Panc1 (cell line): ENCODE data around the gene RBMS3. TPM values are rescaled to one million over a fixed set of nuclear protein-coding genes. Genes with fewer than 3 reads are reported as not detected.

Experiments
- ATAC-seq: fragments of 200-7000 bp; cut with Tn5 transposase; 2 replicates; pipeline ENCODE4 v1.9.1; 2020; ENCODE audit warnings: mild to moderate bottlenecking, moderate library complexity
- BruUV-seq: library from RNA; stranded (reverse); fragments of 400-500 nt; replicated peaks from 2 replicates; lab custom pipeline; 2021; lab: Mats Ljungman, UMichigan
- CTCF ChIA-PET: fragments of 300-600 bp; sonication (Branson Sonifier 250); formaldehyde crosslinking; loops from one replicate; lab custom pipeline; 2022; ENCODE audit warnings: antibody characterized with exemption; lab: Charles Lee
- POLR2A ChIA-PET: fragments of 300-600 bp; sonication (Branson Sonifier 250); formaldehyde crosslinking; loops from one replicate; lab custom pipeline; 2022; ENCODE audit warnings: antibody characterized with exemption; lab: Charles Lee
- DNase-seq: peaks from one replicate; pipeline ENCODE4 v3.0.0-alpha.2; 2010; ENCODE audit warnings: low read depth, low spot score
- H3K27ac ChIP-seq: 2 replicates; pipeline ENCODE4 v1.5.1; 2011; ENCODE audit warnings: mild to moderate bottlenecking, low read length, inconsistent platforms
- H3K27me3 ChIP-seq: fragments of 200-500 bp; sonication (Bioruptor generic); 2 replicates; pipeline ENCODE4 v1.6.0; 2014; ENCODE audit warnings: low read length, inconsistent platforms; ENCODE audit not compliant: control insufficient read depth, insufficient read depth
- H3K36me3 ChIP-seq: fragments of 200-500 bp; sonication (Bioruptor generic); 2 replicates; pipeline ENCODE4 v1.5.1; 2014; ENCODE audit warnings: inconsistent platforms, mild to moderate bottlenecking, low read length, moderate library complexity; ENCODE audit not compliant: control insufficient read depth, insufficient read depth
- H3K4me1 ChIP-seq: 2 replicates; pipeline ENCODE4 v1.5.1; 2011; ENCODE audit warnings: inconsistent platforms, mild to moderate bottlenecking, low read length, moderate library complexity; ENCODE audit not compliant: control insufficient read depth, insufficient read depth
- H3K4me3 ChIP-seq, 2 experiments: 2 replicates each; pipeline ENCODE4 v1.5.1; 2011 to 2012; ENCODE audit warnings: low read depth in 2 of 2, low read length in 2 of 2, mild to moderate bottlenecking in 2 of 2, inconsistent platforms in 1 of 2, moderate library complexity in 1 of 2
- H3K9me3 ChIP-seq: fragments of 200-500 bp; sonication (Bioruptor generic); 2 replicates; pipeline ENCODE4 v1.5.1; 2014; ENCODE audit warnings: low read depth, mild to moderate bottlenecking, inconsistent platforms, low read length, moderate library complexity; ENCODE audit not compliant: control insufficient read depth, insufficient read depth
- CTCF ChIP-seq: fragments of 450-650 bp; IDR thresholded peaks from 2 replicates; pipeline ENCODE4 v1.5.1; 2017; ENCODE audit warnings: mild to moderate bottlenecking
- POLR2AphosphoS5 ChIP-seq: IDR thresholded peaks from 2 replicates; pipeline ENCODE4 v1.6.1; 2012; ENCODE audit warnings: mild to moderate bottlenecking, low read depth, low read length, moderate library complexity
- REST ChIP-seq, 2 experiments: IDR thresholded peaks; 2 replicates each; pipeline ENCODE4 v1.6.1; 2011 to 2012; ENCODE audit warnings: low read depth in 2 of 2, control low read depth in 1 of 2, low read length in 1 of 2, mild to moderate bottlenecking in 1 of 2, moderate library complexity in 1 of 2; ENCODE audit not compliant: insufficient read depth in 1 of 2
- SIN3A ChIP-seq: IDR thresholded peaks from 2 replicates; pipeline ENCODE4 v1.6.1; 2012; ENCODE audit warnings: low read depth, mild to moderate bottlenecking, low read length, moderate library complexity, borderline replicate concordance; ENCODE audit not compliant: insufficient read depth
- TCF7L2 ChIP-seq: IDR thresholded peaks from 2 replicates; pipeline ENCODE4 v1.6.1; 2011; ENCODE audit warnings: mild to moderate bottlenecking, low read depth, low read length, inconsistent platforms
- in situ Hi-C: cut with HindIII; loops from 2 replicates; pipeline ENCODE4 v1.10.0; 2016; ENCODE audit warnings: low sequenced_read_pairs, low pct_unique_long_range_greater_than_20kb
- intact Hi-C: fragments of 100-400 bp; cut with micrococcal nuclease; formaldehyde crosslinking; loops from one replicate; pipeline ENCODE4 v1.10.0; 2022; ENCODE audit not compliant: unreplicated experiment
- total RNA-seq: library from RNA; stranded (reverse); gene quantifications from one replicate; pipeline ENCODE4 v1.2.1, GENCODE V29; 2021; ENCODE audit not compliant: unreplicated experiment

RBMS3 gene
- total RNA-seq, 1 experiment from 2014 or later = 1.1 TPM

DNA sequence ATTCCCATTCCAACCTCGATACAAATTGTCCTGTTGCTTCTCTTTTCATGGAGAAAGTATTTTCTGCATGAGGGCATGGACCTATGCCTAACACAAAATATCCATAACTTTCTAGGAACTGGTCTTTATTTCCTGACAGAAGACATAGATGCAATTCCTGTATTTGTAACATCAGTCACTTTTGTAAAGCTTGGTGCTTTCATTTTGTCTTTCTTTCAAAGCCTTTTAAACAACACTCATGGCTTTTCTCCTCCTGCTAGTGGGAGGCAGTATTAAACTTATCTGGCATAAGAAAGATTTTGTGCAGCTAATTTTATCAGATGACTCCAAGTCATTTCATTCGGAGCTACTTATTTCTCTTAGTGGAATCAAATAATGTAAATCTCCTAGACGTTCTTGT lies 616.0 kb downstream of the RBMS3 start:
- H3K4me1 ChIP-seq = no peaks in the 10 kb centered on the region
- no TSS peak for BruUV-seq
- no peaks in the 10 kb centered on the region for H3K27me3 ChIP-seq
- ATAC-seq (no peak), DNase-seq (no peak)
- no peak overlapping the region for H3K4me3 ChIP-seq
- ChIA-PET CTCF (no interaction called here), POLR2A (no interaction called here)
- TF ChIP-seq CTCF (no peak), SIN3A (no peak)
- H3K27ac ChIP-seq = no peak overlapping the region
- no peaks in the 10 kb centered on the region for H3K9me3 ChIP-seq
- in situ Hi-C loops = no loop called here
- H3K36me3 ChIP-seq = no peaks in the 10 kb centered on the region
- intact Hi-C loops = no loop called here

DNA sequence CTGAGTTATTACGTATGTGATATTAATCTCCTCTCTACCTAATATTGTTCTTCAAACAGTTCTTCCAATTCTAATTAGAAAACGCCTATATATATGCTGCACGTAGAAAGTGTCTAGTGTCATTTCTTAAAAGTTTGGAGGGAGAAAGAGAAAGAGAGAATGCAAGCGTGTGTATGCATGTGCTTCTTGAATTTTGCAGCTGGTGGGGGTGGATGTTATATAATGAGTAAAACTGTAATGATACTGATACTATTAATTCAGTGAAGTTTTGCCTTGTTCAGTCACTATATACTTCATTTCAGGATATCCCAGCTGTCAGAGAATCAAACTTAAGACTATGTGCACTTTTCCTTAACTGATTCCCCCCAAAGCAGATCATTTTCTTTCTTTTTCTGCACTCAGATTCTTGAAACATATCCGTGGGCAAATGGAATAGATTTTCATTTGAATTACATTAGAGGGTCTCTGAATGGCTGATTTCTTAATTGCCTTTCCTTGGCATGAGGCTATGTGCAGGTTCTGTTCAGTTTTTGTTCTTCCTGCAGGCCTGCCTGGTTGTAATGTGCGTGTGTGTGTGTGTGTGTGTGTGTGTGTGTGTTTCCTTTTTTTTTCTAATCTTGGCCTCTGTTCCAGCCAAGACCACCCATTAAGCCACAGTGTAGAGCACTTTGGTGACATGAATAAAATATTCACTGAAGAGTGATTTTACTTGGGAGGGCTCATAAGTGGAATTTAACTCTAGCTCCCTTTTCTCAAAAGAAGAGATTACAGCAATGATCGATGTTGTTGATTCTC lies 617.5 kb downstream of the RBMS3 start:
- in situ Hi-C loops = no loop called here
- ChIA-PET CTCF (no interaction called here), POLR2A (no interaction called here)
- Histone ChIP-seq H3K27ac (no peak overlapping the region), H3K27me3 (no peaks in the 10 kb centered on the region), H3K4me1 (no peaks in the 10 kb centered on the region), H3K9me3 (no peaks in the 10 kb centered on the region), H3K36me3 (no peaks in the 10 kb centered on the region), H3K4me3 (no peak overlapping the region)
- no TSS peak for BruUV-seq
- ATAC-seq = no peak
- DNase-seq = no peak
- intact Hi-C loops = no loop called here
- no peak for TF ChIP-seq TCF7L2
- no peak for TF ChIP-seq SIN3A
- TF ChIP-seq POLR2AphosphoS5 = no peak
- TF ChIP-seq REST (IDR thresholded peaks at IDR 0.05; ENCODE audit: insufficient read depth in 1 of 2, low read depth in 2 of 2, low read length in 1 of 2) = no peak

DNA sequence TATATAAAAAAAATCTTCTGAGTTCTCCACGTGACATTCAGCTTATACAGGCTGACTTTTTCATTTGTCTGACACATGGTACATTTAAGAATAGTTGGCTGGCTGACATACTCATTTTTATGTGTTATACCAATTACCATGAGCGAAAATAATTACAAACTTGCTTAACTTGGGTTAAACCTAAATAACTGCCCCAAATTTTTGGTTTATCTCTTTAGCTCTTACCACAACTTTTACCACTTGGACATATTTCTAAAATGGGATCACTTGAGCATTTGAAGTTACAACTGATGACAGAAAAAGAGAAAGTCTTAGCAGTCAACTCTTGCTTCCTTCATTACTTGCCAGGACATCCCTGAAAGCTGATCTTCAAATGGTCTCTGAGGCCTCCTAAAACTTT lies 618.1 kb downstream of the RBMS3 start:
- no peak overlapping the region for H3K4me3 ChIP-seq
- no peak overlapping the region for H3K27ac ChIP-seq
- H3K27me3 ChIP-seq = no peaks in the 10 kb centered on the region
- no peaks in the 10 kb centered on the region for H3K9me3 ChIP-seq
- H3K36me3 ChIP-seq = no peaks in the 10 kb centered on the region
- TF ChIP-seq REST (IDR thresholded peaks at IDR 0.05; ENCODE audit: insufficient read depth in 1 of 2, low read depth in 2 of 2, low read length in 1 of 2) (no peak), CTCF (no peak), TCF7L2 (no peak), POLR2AphosphoS5 (no peak), SIN3A (no peak)
- ChIA-PET POLR2A (no interaction called here), CTCF (no interaction called here)
- intact Hi-C loops = no loop called here
- ATAC-seq (no peak), DNase-seq (no peak)
- no TSS peak for BruUV-seq
- H3K4me1 ChIP-seq = no peaks in the 10 kb centered on the region
- in situ Hi-C loops = no loop called here
